ENCODE results near the gene SSH3. TPM values are rescaled to one million over a fixed set of nuclear protein-coding genes. Genes with fewer than 3 reads are reported as not detected.
"Not testable (repeated sequence)": the region's sequence is repeated elsewhere in the genome, so short reads cannot be mapped to it uniquely, and the experiment has no call there.

SSH3 gene
- total RNA-seq, 1 experiment from 2014 or later = 16.3 TPM

DNA sequence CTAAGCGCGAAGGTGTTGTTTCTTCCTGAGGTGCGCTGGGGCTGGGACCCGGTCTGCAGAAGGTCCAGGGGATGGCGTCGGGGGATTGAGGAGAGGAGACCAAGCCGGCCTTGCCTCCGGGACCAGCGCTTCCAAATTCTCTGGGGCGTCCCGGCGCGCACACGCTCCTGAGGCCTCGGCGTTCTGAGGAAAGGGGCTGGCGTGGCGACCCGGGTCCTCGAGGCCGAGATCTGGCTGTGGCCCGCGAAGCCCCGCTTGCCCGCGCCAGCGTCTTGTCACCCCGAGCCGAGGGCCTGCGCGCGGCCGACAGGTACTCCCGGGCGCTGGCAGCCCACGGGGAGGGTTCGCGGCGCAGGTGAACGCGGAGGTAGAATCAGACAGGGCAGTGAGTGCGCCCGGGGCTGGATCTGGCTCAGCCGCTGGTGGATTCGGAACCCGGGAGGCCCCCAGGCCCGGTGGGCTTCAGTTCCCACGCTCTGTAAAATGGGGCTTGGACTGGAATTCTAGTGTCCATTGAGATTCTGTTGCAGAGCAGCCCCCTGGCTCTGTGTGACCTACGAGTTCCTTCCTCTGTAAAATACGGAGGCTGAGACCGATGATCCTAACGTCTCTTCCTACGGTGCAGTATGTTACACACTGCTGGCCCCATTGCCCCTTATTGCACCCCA lies 14.7 kb downstream of the SSH3 start:
- in situ Hi-C loops (cut with HindIII; ENCODE audit: low pct_unique_long_range_greater_than_20kb, low sequenced_read_pairs) = no loop called here
- no peak for DNase-seq (ENCODE audit: low read depth)

GRCh38 chr11:67318876-67319275 lies 15.5 kb downstream of the SSH3 start:
- DNase-seq (ENCODE audit: low read depth); in situ Hi-C loops (cut with HindIII; ENCODE audit: low pct_unique_long_range_greater_than_20kb, low sequenced_read_pairs): not testable (repeated sequence)

GRCh38 chr11:67320011-67320410 lies 16.7 kb downstream of the SSH3 start:
- in situ Hi-C loops (cut with HindIII; ENCODE audit: low pct_unique_long_range_greater_than_20kb, low sequenced_read_pairs) = no loop called here
- no peak for DNase-seq (ENCODE audit: low read depth)

DNA sequence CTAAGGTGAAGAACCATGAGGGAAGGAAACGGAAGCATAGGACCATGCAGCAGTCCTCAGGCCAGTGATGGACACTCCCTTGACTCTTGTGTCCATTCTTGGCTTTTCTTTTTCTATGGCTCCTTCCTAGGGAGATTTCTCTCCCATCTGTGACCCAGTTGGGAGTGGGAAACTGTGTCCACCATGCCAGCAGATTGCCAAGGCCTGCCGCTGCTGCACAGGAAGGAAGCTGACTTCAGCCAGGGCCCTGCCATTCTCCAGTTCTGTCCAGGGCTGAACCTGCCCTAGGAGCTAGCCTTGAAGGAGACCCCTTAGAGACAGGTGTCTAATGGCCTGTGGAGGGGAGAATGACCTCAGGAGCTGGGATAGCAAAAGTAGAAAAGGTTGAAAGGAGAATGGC lies 17.4 kb downstream of the SSH3 start:
- DNase-seq (ENCODE audit: low read depth) = no peak
- in situ Hi-C loops (cut with HindIII; ENCODE audit: low pct_unique_long_range_greater_than_20kb, low sequenced_read_pairs) = no loop called here

DNA sequence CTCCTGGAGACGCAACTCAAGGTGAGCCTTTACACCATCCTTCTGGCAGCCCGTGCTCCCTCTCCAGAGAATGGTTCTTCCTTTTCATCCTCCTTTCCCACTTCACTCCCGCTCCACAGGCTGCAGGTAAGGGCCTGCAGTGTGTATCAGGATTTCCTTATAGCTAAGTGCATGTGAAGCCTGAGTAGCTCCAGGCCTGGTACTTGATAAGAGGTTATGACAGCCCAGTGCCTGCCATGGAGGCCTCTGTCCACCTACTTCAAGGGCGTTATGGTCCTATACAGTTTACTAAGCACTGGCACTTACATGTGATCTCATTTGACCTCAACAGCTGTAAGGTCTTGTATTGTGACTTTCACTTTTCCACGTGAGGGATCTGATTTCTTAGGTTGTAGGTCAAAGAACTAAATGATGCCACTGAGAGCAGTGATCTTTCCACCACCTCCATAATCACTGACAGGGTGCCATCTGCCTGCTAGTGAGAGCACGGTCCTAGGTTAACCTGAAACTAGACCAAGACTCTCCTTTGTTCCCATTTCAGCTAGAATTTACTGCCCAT lies 18.1 kb downstream of the SSH3 start:
- DNase-seq (ENCODE audit: low read depth) = no peak
- in situ Hi-C loops (cut with HindIII; ENCODE audit: low pct_unique_long_range_greater_than_20kb, low sequenced_read_pairs) = no loop called here

GRCh38 chr11:67322049-67322448 lies 18.7 kb downstream of the SSH3 start:
- in situ Hi-C loops (cut with HindIII; ENCODE audit: low pct_unique_long_range_greater_than_20kb, low sequenced_read_pairs) = no loop called here
- DNase-seq (ENCODE audit: low read depth) = no peak

GRCh38 chr11:67323526-67323925 lies 20.2 kb downstream of the SSH3 start:
- DNase-seq (ENCODE audit: low read depth) = no peak
- in situ Hi-C loops (cut with HindIII; ENCODE audit: low pct_unique_long_range_greater_than_20kb, low sequenced_read_pairs) = no loop called here

GRCh38 chr11:67332081-67332691 lies 28.9 kb downstream of the SSH3 start:
- in situ Hi-C loops (cut with HindIII; ENCODE audit: low pct_unique_long_range_greater_than_20kb, low sequenced_read_pairs) = no loop called here
- DNase-seq (ENCODE audit: low read depth) = no peak

DNA sequence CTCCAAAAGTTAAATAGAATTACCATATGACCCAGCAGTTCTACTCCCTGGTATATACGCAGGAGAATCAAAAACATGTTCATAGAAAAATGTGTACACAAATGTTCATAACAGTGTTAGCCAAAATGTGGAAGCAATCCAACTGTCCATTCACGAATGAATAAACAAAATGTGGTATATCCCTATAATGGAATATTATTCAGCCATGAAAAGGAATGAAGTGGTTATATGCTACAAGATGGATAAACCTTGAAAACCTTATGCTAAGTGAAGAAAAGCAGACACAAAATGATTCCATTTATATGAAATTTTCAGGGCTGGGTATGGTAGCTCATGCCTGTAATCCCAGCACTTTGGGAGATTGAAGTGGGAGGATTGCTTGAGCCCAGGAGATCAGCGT lies 33.9 kb downstream of the SSH3 start:
- in situ Hi-C loops (cut with HindIII; ENCODE audit: low pct_unique_long_range_greater_than_20kb, low sequenced_read_pairs) = no loop called here
- no peak for DNase-seq (ENCODE audit: low read depth)

DNA sequence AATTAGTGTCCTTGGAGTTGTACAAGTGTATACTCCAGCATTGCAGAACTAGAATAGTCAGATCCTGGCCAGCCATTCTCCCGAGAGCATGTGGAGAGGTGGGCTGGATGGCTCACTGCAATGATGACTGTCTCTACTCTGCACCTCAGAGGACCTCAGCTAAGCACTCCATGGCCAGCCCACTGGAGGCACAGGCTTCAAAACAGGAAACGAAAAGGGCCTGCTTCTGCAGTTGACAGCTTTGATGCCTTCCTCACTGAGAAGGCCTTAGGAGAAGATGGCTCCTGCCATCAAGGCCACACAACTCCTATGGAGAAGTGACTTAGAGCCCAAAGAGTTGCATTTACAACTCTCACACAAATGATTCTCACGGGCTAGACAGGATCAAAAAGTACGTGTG lies 40.9 kb downstream of the SSH3 start:
- in situ Hi-C loops (cut with HindIII; ENCODE audit: low pct_unique_long_range_greater_than_20kb, low sequenced_read_pairs) = no loop called here
- no peak for DNase-seq (ENCODE audit: low read depth)

DNA sequence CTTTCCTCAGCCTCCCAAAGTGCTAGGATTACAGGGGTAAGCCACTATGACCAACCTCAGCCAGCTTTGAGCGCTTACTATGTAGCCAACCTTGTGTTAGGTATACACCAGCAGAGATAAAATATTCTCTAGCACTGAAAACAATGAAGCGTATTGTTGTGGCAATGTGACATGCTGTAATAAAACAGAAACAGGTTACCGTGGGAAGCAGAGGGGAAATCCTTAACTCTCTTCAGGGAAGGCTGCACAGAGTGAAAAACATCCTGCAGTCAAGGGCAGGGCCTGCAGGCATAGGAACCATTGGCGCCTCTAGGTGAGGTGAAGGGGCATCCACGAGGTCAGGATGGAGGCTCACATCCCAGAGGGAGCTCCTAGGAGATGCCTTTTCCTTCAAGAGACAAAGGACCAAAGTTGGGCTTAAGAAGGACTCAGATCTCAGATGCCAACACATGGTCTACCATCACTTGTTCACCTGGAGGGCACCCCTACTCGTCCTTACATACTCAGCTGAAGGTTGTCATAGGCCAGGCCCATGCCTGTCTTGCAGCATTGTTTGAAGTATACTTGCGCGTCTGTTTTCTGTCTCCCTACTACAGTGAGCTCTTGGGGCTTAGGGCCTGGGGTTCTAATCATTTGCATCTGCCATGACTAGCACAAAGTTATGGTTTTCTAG lies 42.1 kb downstream of the SSH3 start:
- in situ Hi-C loops (cut with HindIII; ENCODE audit: low pct_unique_long_range_greater_than_20kb, low sequenced_read_pairs) = no loop called here
- peak; percentile 30 for DNase-seq (ENCODE audit: low read depth)

DNA sequence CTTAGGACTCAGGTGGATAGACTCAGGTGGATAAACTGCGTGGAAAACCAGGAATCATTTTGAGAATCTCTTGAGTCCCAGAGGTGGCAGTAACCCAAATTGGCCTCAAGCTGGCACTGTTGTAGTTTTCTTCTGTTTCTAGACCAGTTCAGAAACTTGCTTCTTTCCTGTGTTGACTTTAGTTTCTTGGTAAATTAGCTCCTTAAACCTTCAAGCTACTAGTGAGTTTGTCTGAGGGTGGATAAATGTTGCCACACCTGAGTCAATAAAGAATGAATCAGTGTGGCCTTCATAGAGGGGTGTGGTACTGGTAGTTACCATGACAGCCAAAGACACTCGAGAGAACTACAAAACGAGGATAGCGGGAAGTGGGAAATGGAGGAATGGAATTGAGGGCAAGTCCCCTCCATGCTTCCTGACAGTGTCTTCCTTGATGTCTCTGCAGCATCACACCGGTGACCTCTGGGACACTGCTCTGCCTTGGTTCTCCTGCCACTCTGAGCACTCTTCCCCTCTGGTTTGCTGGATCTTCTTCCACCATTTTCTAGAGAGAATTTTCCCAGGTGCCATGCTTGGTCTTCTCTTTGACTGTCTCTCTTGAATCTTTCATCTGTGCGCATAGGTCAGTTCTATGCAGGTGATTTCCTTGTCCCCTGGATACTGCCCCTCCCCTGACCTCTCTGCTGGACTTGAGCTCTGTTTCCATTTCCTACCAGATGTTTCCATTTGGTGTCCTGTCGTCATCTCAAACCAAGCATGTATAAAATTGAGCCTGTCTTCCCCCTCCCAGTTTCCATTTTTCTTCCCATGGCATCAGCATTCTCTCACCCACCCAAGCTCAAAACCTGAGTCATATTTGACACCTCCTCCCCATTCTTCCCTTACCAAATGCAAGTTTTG lies 42.8 kb downstream of the SSH3 start:
- in situ Hi-C loops (cut with HindIII; ENCODE audit: low pct_unique_long_range_greater_than_20kb, low sequenced_read_pairs) = no loop called here

GRCh38 chr11:67347964-67348749 lies 44.8 kb downstream of the SSH3 start:
- DNase-seq (ENCODE audit: low read depth) = no peak
- in situ Hi-C loops (cut with HindIII; ENCODE audit: low pct_unique_long_range_greater_than_20kb, low sequenced_read_pairs) = no loop called here

More for the DNA sequence above, 42.8 kb downstream of the SSH3 start:
- peak; percentile 81 for DNase-seq (ENCODE audit: low read depth)

- DNase-seq (ENCODE audit: low read depth) = no peak
- in situ Hi-C loops (cut with HindIII; ENCODE audit: low pct_unique_long_range_greater_than_20kb, low sequenced_read_pairs) = no loop called here
These were observed 45.7 kb downstream of the SSH3 start for GRCh38 chr11:67349036-67349435.

DNA sequence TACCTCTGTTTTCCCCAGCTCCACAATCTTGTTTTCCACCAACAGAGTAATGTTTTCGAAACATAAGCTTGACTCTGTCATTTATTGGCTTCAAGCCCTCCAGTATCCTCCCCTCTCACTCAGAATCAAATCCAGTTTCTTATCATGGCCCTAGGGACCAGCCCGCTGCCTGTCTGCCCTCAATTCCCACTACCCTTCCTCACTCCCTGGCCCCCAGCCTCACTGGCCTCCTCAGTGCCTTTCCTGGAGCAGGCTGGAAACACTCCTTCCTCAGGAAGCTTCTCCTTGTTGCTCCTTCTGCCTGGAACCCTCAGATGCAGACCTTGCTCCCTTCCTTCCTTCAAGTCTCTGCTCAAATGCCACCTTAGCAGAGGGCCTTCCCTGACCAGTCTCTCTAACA lies 46.1 kb downstream of the SSH3 start:
- DNase-seq (ENCODE audit: low read depth) = no peak
- in situ Hi-C loops (cut with HindIII; ENCODE audit: low pct_unique_long_range_greater_than_20kb, low sequenced_read_pairs) = no loop called here

GRCh38 chr11:67349928-67350465 lies 46.7 kb downstream of the SSH3 start:
- no peak for DNase-seq (ENCODE audit: low read depth)
- in situ Hi-C loops (cut with HindIII; ENCODE audit: low pct_unique_long_range_greater_than_20kb, low sequenced_read_pairs) = no loop called here

DNA sequence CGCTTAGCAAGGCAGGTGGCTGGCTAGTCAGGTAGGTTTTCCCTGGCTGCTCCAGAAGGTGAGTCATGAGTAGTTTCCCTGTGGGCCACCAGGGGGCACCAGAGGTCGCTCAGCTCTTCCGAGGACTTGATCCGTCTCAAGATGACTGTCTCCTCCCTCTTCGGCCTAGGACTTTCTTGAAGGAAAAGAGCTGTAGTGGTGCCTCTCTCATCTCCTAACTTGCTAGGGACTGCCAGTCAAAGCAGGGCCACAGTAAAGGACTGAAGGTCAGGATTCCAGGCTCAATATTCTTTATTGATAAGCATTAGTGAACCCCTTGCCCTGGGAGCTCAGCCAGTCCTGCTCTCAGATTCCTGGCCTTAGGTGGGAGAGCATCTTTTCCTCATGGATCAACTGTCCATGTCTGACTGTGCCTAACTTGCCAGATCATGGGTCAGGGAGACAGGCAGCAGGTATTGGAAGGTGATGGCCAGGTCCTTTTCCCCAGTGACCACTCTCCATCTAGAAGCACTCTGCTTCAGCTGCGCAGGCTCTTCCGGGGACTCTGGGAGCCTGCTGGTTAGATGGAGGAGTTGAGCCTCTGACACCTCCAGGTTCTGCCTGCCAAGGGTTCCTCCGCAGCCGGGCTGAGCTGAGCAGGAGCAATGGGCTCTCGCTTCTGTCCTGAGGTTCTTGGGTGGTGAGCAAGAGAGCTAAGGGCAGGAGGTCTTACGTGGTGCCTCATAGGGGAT lies 48.1 kb downstream of the SSH3 start:
- DNase-seq (ENCODE audit: low read depth) = peak; percentile 60
- in situ Hi-C loops (cut with HindIII; ENCODE audit: low pct_unique_long_range_greater_than_20kb, low sequenced_read_pairs) = no loop called here

All from Caki2 (cell line).